Measurements from ENCODE around the gene IL37.
A peak's percentile ranks its signal among the peaks of the same experiment; 100 is the strongest.

The IL37 gene
- total RNA-seq, result 0 reads per million in 3 experiments

- no peak for DNase-seq
These were observed at the start of gene IL37 for GRCh38 chr2:112910865-112911264. Gene IL37 (plus strand): TSS chr2:112911165. CDS start chr2:112913013, 1,848 bp downstream.

- DNase-seq, result no peak
These were observed 46.9 kb upstream of the IL37 start for GRCh38 chr2:112864072-112864471.

- DNase-seq, result no peak
These were observed 44.7 kb upstream of the IL37 start for GRCh38 chr2:112866128-112866835.

DNA sequence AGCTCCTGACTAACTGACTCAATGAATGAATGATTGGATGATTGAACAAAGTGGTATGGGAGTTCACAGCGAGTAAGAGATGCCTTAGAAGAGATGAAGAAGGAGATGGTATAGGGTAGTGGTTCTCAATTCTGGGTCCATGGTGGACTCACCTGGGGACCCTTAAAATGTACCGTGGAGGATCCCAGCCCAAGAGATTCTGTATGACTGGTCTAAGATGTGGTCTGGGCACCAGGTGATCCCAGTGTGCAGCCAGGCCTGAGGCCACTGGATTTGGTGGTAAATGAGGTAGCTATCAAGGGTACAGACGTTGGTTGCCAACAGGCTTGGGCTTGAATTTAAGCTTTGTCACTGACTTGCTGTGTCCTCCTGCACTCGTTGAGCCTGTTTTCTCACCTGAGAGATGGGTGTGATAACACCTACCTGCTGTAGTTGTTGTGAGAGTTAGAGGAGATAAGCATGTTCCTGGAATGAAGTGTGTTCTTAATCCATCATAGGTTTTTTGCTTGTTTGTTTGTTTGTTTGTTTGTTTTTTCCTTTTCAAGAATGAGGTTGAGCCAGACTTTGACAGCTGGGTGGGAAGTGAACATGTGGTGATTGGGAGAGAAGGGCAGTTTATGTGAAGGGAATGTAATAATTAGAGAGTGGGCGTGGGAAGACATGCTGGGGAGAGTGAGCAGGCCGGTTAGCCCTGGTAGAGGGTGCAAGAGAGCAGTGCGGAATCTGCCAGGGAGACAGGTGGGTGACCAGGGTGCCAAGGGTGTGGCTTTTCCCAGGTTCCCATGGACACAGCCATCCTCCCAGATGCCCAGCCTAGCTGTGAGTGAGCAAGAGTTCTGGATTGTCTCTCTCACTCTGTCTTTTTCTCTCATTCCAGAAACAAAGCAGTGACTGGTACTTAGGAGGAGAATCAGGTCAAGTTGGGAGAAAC is 43.0 kb upstream of the IL37 start:
- DNase-seq, result no peak

GRCh38 chr2:112869258-112869842 is 41.6 kb upstream of the IL37 start:
- peak; percentile 9 for DNase-seq

- no peak for DNase-seq
These were observed 39.8 kb upstream of the IL37 start for GRCh38 chr2:112870841-112871835.

DNA sequence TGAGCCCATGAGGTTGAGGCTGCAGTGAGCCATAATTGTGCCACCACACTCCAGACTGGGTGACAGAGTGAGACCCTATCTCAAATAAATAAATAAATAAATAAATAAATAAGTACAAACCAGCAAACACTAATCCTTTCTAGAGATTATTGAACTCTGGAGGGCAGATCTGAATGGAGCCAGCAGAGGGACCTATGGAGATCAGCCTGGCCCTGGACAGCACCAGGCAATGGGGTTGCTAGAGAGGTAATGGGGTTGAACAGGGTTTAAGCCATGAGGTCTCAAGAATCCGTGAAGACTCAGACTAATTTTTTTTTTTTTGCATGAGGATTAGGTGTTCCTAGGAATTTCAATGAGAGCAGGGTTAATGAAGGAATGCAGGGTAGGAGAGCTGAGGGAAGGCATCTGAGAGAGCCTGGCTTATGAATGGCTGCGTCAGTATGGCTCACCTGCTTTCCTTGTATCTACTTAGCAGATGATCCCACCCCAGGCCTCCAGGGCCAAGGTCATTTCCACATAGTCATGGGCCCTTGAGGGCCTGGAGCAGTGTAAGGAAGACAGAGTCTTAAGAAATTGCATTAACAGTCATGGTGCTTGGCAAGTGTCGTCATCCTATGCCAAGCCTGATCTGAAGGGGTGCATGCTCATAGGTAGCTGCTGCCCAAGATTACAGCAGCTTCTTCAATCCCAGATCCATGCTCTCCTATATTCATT is 34.6 kb upstream of the IL37 start:
- DNase-seq, result no peak

- DNase-seq, result no peak
These were observed 34.0 kb upstream of the IL37 start for GRCh38 chr2:112876971-112877361.

DNA sequence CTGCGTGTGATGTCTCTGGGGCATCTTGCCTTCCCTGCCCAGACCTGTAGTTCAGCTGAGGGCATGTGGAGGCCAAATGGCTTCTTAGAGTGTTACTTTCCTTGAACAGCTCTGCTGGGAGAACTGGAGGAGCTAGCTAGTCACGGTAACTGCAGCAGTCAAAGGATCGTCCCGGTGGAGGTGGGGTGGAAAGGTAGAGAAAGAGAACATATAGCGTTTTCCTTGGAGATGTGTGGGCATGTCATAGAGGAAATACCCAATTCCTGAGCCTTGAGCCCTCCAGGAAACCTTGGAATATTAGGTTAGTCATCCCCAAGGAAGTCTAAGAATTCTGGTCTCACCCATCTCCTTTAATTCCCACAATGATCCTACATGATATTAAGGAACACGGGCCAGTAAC is 33.5 kb upstream of the IL37 start:
- DNase-seq, result no peak

GRCh38 chr2:112879491-112880041 is 31.4 kb upstream of the IL37 start:
- DNase-seq, result no peak

GRCh38 chr2:112880091-112880531 is 30.9 kb upstream of the IL37 start:
- no peak for DNase-seq

DNA sequence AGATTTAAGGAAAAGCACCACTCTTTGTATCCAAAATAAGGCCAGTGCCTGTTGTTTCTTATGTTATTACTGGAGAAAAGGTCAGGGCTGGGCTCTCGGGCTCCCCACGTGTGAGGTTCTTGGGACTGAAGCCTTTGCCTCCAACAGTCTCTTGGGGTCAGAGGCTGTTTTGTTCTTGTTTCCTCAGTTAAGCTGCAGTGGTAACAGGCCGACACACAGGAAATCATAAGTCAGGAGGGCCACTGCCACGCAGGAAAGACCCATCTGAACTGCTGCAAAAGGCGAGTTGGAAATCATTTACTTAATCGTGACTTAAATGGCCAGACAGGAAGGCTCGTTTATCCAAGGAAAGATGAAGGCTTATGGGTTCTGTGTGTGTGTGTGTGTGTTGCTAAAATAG is 30.3 kb upstream of the IL37 start:
- no peak for DNase-seq

GRCh38 chr2:112881217-112881985 is 29.6 kb upstream of the IL37 start:
- DNase-seq, result no peak

DNA sequence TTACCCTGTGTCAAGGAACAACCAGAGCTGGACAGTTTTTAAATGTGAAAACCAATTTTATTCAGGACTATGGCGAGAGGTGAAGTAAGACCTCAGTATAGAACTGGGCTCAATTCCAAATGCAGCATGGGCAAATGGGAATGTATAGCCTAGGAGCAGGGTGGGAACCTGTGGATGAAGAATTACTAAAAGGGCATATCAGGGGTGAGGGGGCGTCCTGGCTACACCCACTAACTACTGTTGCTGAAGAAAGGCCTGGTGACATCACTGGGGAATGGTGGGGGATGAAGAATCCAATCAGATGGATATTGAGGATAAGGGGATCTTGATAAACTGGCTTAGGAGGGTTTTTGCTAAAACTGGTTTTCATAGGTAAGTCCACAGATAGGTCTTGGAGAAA is 27.3 kb upstream of the IL37 start:
- DNase-seq, result no peak

DNA sequence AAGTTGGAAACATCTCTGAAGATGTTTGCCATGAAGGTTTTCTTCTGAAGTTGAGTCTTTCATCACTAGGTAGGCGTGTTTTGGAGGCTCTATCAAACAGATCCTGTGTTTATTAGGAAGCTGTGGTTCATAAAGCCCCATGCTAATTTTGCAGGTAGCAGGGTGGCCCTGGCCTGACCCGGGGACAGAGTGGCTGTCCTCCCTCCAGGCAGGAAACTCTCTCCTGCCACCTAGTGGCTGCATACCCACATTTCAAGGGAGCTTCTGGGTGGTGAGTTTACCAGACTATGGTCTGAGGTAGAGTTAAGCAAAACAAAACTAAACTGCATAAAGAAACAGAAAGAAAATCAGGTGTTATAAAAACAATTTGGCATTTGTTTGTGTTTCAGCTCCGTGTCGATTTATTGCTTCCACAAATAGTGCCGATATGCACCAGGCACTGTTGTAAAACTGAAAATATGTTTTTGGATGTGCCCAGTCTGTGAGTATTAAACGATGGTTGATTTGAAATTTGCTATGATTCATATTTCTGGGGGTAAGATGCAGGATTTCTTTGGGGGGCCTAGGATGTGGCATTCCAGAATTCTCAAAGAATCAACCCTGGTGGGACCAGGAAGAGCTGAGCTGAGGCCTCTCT is 26.0 kb upstream of the IL37 start:
- DNase-seq, result peak; percentile 47

DNA sequence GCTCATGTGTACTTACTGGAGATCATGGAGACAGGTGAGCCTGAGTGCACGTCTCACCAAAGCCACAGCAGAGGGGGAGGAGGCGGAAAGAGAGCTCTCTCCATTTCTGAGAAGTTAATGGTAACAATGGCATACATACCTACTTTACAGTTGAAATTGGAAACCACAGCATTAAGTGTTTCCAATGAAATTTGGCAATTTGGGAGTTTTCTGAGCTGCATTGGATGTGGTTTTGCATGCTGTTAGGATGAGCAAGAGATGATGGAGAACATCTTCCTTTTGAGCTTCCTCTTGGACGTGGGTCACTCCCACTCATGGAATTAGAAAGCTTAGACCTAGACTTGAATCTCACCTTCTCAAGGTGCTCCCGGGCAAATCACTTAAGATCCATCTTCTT is 25.5 kb upstream of the IL37 start:
- no peak for DNase-seq

DNA sequence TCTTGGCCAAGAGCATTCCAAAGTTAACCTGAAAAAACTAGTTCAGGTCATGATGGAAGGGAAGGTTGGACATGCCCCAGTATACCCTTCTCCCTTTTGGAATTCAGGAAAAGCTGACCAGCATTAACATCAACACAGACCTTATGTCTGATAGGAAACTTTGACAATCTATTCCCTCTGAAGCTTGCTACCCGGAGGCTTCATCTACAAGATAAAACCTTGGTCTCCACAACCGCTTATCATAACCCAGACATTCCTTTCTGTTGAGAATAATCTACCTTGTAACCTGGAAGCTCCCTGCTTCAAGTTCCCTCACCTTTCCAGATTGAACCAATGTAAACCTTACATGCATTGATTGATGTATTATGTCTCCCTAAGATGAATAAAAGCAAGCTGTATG is 24.7 kb upstream of the IL37 start:
- no peak for DNase-seq

GRCh38 chr2:112887964-112888749 is 22.8 kb upstream of the IL37 start:
- no peak for DNase-seq

DNA sequence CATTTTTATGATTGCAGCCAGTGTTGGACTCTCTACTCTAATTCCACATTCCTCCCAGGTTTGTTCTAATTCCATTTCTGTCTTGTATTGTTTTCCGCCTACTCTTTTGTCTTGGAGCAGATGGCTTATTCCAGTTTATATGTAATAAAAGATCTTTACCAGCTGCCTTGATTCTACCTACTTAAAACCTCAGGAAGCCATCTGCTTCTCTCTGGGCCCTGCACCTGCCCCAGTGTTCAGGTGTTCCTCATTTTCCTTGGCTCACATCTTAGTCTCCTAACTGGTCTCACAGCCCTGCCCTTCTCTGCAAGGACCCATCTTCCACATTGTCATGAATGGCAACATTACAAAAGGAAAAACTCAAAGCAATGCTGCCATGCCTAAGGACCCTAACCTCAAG is 21.0 kb upstream of the IL37 start:
- DNase-seq, result no peak

Data from central memory CD4-positive, alpha-beta T cell (primary cell).